ENCODE measurements around the gene LRRC32. TPM values are rescaled to one million over a fixed set of nuclear protein-coding genes. Genes with fewer than 3 reads are reported as not detected.

The LRRC32 gene
- total RNA-seq, 1 donor, result 3.0 TPM

GRCh38 chr11:76642341-76642740, 28.2 kb downstream of the LRRC32 start:
- no peaks in the 10 kb centered on the region for H3K9me3 ChIP-seq (ENCODE audit: low read depth, low read length)
- H3K4me3 ChIP-seq (ENCODE audit: low read length), result no peak overlapping the region
- H3K27me3 ChIP-seq (ENCODE audit: insufficient read depth, low read length), result peaks cover 7% of the 10 kb centered on the region
- H3K4me1 ChIP-seq (ENCODE audit: insufficient read depth, low read length), result peaks cover 15% of the 10 kb centered on the region

- peaks cover 19% of the 10 kb centered on the region for H3K4me1 ChIP-seq (ENCODE audit: insufficient read depth, low read length)
- H3K27me3 ChIP-seq (ENCODE audit: insufficient read depth, low read length), result peaks cover 3% of the 10 kb centered on the region
- H3K9me3 ChIP-seq (ENCODE audit: low read depth, low read length), result no peaks in the 10 kb centered on the region
- H3K4me3 ChIP-seq (ENCODE audit: low read length), result no peak overlapping the region
Measured at GRCh38 chr11:76641905-76642304, 28.6 kb downstream of the LRRC32 start.

- Histone ChIP-seq H3K4me1 (ENCODE audit: insufficient read depth, low read length) (peaks cover 23% of the 10 kb centered on the region), H3K4me3 (ENCODE audit: low read length) (no peak overlapping the region), H3K9me3 (ENCODE audit: low read depth, low read length) (no peaks in the 10 kb centered on the region), H3K27me3 (ENCODE audit: insufficient read depth, low read length) (peaks cover 3% of the 10 kb centered on the region)
Measured at GRCh38 chr11:76640501-76640900, 30.0 kb downstream of the LRRC32 start.

- H3K4me3 ChIP-seq (ENCODE audit: low read length), result no peak overlapping the region
- peaks cover 23% of the 10 kb centered on the region for H3K4me1 ChIP-seq (ENCODE audit: insufficient read depth, low read length)
- peaks cover under 1% of the 10 kb centered on the region for H3K27me3 ChIP-seq (ENCODE audit: insufficient read depth, low read length)
- no peaks in the 10 kb centered on the region for H3K9me3 ChIP-seq (ENCODE audit: low read depth, low read length)
Measured at GRCh38 chr11:76639621-76640020, 30.9 kb downstream of the LRRC32 start.

- H3K4me1 ChIP-seq (ENCODE audit: insufficient read depth, low read length), result peaks cover 23% of the 10 kb centered on the region
- H3K4me3 ChIP-seq (ENCODE audit: low read length), result no peak overlapping the region
- H3K9me3 ChIP-seq (ENCODE audit: low read depth, low read length), result no peaks in the 10 kb centered on the region
- no peaks in the 10 kb centered on the region for H3K27me3 ChIP-seq (ENCODE audit: insufficient read depth, low read length)
Measured at GRCh38 chr11:76638270-76639197, 32.0 kb downstream of the LRRC32 start.

- Histone ChIP-seq H3K4me1 (ENCODE audit: insufficient read depth, low read length) (peaks cover 23% of the 10 kb centered on the region), H3K4me3 (ENCODE audit: low read length) (no peak overlapping the region), H3K27me3 (ENCODE audit: insufficient read depth, low read length) (no peaks in the 10 kb centered on the region), H3K9me3 (ENCODE audit: low read depth, low read length) (no peaks in the 10 kb centered on the region)
Measured at GRCh38 chr11:76637491-76638269, 32.9 kb downstream of the LRRC32 start.

GRCh38 chr11:76636826-76637460, 33.6 kb downstream of the LRRC32 start:
- Histone ChIP-seq H3K27me3 (ENCODE audit: insufficient read depth, low read length) (no peaks in the 10 kb centered on the region), H3K4me3 (ENCODE audit: low read length) (no peak overlapping the region), H3K9me3 (ENCODE audit: low read depth, low read length) (no peaks in the 10 kb centered on the region), H3K4me1 (ENCODE audit: insufficient read depth, low read length) (peaks cover 23% of the 10 kb centered on the region)

- H3K4me1 ChIP-seq (ENCODE audit: insufficient read depth, low read length), result peaks cover 23% of the 10 kb centered on the region
- no peaks in the 10 kb centered on the region for H3K9me3 ChIP-seq (ENCODE audit: low read depth, low read length)
- H3K4me3 ChIP-seq (ENCODE audit: low read length), result no peak overlapping the region
- H3K27me3 ChIP-seq (ENCODE audit: insufficient read depth, low read length), result no peaks in the 10 kb centered on the region
Measured at GRCh38 chr11:76635991-76636738, 34.4 kb downstream of the LRRC32 start.

- H3K27me3 ChIP-seq (ENCODE audit: insufficient read depth, low read length), result no peaks in the 10 kb centered on the region
- H3K4me3 ChIP-seq (ENCODE audit: low read length), result no peak overlapping the region
- H3K9me3 ChIP-seq (ENCODE audit: low read depth, low read length), result no peaks in the 10 kb centered on the region
- peaks cover 35% of the 10 kb centered on the region for H3K4me1 ChIP-seq (ENCODE audit: insufficient read depth, low read length)
Measured at GRCh38 chr11:76634886-76635285, 35.7 kb downstream of the LRRC32 start.

- Histone ChIP-seq H3K4me1 (ENCODE audit: insufficient read depth, low read length) (peaks cover 44% of the 10 kb centered on the region), H3K27me3 (ENCODE audit: insufficient read depth, low read length) (no peaks in the 10 kb centered on the region), H3K9me3 (ENCODE audit: low read depth, low read length) (no peaks in the 10 kb centered on the region), H3K4me3 (ENCODE audit: low read length) (no peak overlapping the region)
Measured at GRCh38 chr11:76632492-76632891, 38.1 kb downstream of the LRRC32 start.

- no peaks in the 10 kb centered on the region for H3K9me3 ChIP-seq (ENCODE audit: low read depth, low read length)
- no peak overlapping the region for H3K4me3 ChIP-seq (ENCODE audit: low read length)
- H3K4me1 ChIP-seq (ENCODE audit: insufficient read depth, low read length), result peaks cover 44% of the 10 kb centered on the region
- no peaks in the 10 kb centered on the region for H3K27me3 ChIP-seq (ENCODE audit: insufficient read depth, low read length)
Measured at GRCh38 chr11:76631566-76632308, 38.8 kb downstream of the LRRC32 start.

GRCh38 chr11:76630600-76631281, 39.8 kb downstream of the LRRC32 start:
- peaks cover 1% of the 10 kb centered on the region for H3K27me3 ChIP-seq (ENCODE audit: insufficient read depth, low read length)
- H3K4me3 ChIP-seq (ENCODE audit: low read length), result no peak overlapping the region
- H3K4me1 ChIP-seq (ENCODE audit: insufficient read depth, low read length), result peaks cover 50% of the 10 kb centered on the region
- H3K9me3 ChIP-seq (ENCODE audit: low read depth, low read length), result no peaks in the 10 kb centered on the region

GRCh38 chr11:76629853-76630599, 40.5 kb downstream of the LRRC32 start:
- Histone ChIP-seq H3K4me1 (ENCODE audit: insufficient read depth, low read length) (peaks cover 50% of the 10 kb centered on the region), H3K4me3 (ENCODE audit: low read length) (no peak overlapping the region), H3K9me3 (ENCODE audit: low read depth, low read length) (no peaks in the 10 kb centered on the region), H3K27me3 (ENCODE audit: insufficient read depth, low read length) (peaks cover 3% of the 10 kb centered on the region)
